Measurements from ENCODE around the gene ERCC1.
"Not testable (repeated sequence)": the region's sequence is repeated elsewhere in the genome, so short reads cannot be mapped to it uniquely, and the experiment has no call there.

Gene ERCC1

GRCh38 chr19:45408121-45408520, 15.6 kb downstream of the ERCC1 start:
- H3K27ac ChIP-seq = no peak overlapping the region
- H4K20me1 ChIP-seq = peaks cover 37% of the 10 kb centered on the region
- peak overlapping the region; percentile 94 for H3K4me2 ChIP-seq

GRCh38 chr19:45407585-45407984, 16.1 kb downstream of the ERCC1 start:
- H3K9ac ChIP-seq = peak overlapping the region; percentile 100
- not testable (repeated sequence) for H3K27ac ChIP-seq
- peaks cover 43% of the 10 kb centered on the region for H4K20me1 ChIP-seq

More at GRCh38 chr19:45408121-45408520, 15.6 kb downstream of the ERCC1 start:
- peak overlapping the region; percentile 29; the same call in 1 of the 2 replicates for H3K9ac ChIP-seq
- peaks cover 22% of the 10 kb centered on the region for H3K27me3 ChIP-seq
- peaks cover 40% of the 10 kb centered on the region for H3K36me3 ChIP-seq
- no peak overlapping the region for H3K4me3 ChIP-seq
- peaks cover 54% of the 10 kb centered on the region for H3K4me1 ChIP-seq
- H3K9me3 ChIP-seq = no peaks in the 10 kb centered on the region
- no peak for TF ChIP-seq Cebpa-rat (IDR thresholded peaks at IDR 0.05)

GRCh38 chr19:45407091-45407375, 16.7 kb downstream of the ERCC1 start:
- Histone ChIP-seq H3K9ac (peak overlapping the region; percentile 100), H3K36me3 (peaks cover 29% of the 10 kb centered on the region), H3K27ac (peak overlapping the region; percentile 100), H3K4me1 (peaks cover 49% of the 10 kb centered on the region), H3K4me3 (peak overlapping the region; percentile 93), H3K27me3 (peaks cover 33% of the 10 kb centered on the region), H4K20me1 (peaks cover 48% of the 10 kb centered on the region), H3K9me3 (no peaks in the 10 kb centered on the region), H3K4me2 (peak overlapping the region; percentile 94)
- no peak for TF ChIP-seq Cebpa-rat (IDR thresholded peaks at IDR 0.05)

More at GRCh38 chr19:45407585-45407984, 16.1 kb downstream of the ERCC1 start:
- peak overlapping the region; percentile 94 for H3K4me2 ChIP-seq
- peaks cover 34% of the 10 kb centered on the region for H3K36me3 ChIP-seq
- H3K4me1 ChIP-seq = peaks cover 49% of the 10 kb centered on the region
- peaks cover 27% of the 10 kb centered on the region for H3K27me3 ChIP-seq
- H3K9me3 ChIP-seq = not testable (repeated sequence)
- peak overlapping the region; percentile 93 for H3K4me3 ChIP-seq

GRCh38 chr19:45406226-45407090, 17.3 kb downstream of the ERCC1 start, which contains the start of gene POLR1G:
Gene POLR1G (plus strand): TSS chr19:45406644. CDS start chr19:45406697, 53 bp downstream.
- H3K4me2 ChIP-seq = peak within 1 kb of the TSS; percentile 94
- H3K4me3 ChIP-seq = peak within 1 kb of the TSS; percentile 93
- peaks cover 35% of the 10 kb centered on the region for H3K27me3 ChIP-seq
- H3K9me3 ChIP-seq = no peaks in the 10 kb centered on the region
- H3K27ac ChIP-seq = peak within 1 kb of the TSS; percentile 100
- peak within 1 kb of the TSS; percentile 100 for H3K9ac ChIP-seq
- peaks cover 26% of the 10 kb centered on the region for H3K36me3 ChIP-seq
- no peak for TF ChIP-seq Cebpa-rat (IDR thresholded peaks at IDR 0.05)
- peaks cover 54% of the 10 kb centered on the region for H4K20me1 ChIP-seq
- H3K4me1 ChIP-seq = peaks cover 49% of the 10 kb centered on the region

- no peak for TF ChIP-seq Cebpa-rat (IDR thresholded peaks at IDR 0.05)
- peak overlapping the region; percentile 94 for H3K4me2 ChIP-seq
- H3K4me3 ChIP-seq = peak overlapping the region; percentile 93
- H3K9ac ChIP-seq = peak overlapping the region; percentile 100
- peaks cover 18% of the 10 kb centered on the region for H3K36me3 ChIP-seq
- H3K27ac ChIP-seq = peak overlapping the region; percentile 100
- peaks cover 35% of the 10 kb centered on the region for H3K27me3 ChIP-seq
- H3K4me1 ChIP-seq = peaks cover 49% of the 10 kb centered on the region
- H4K20me1 ChIP-seq = peaks cover 54% of the 10 kb centered on the region
- no peaks in the 10 kb centered on the region for H3K9me3 ChIP-seq
These were observed 18.1 kb downstream of the ERCC1 start for GRCh38 chr19:45405435-45406225.

GRCh38 chr19:45404557-45405434, 18.9 kb downstream of the ERCC1 start, which contains the start of gene PPP1R13L:
Gene PPP1R13L (minus strand): TSS chr19:45405069. CDS start chr19:45398318, 6,751 bp downstream.
- H3K27ac ChIP-seq = peak within 1 kb of the TSS; percentile 100

GRCh38 chr19:45403781-45404556, 19.7 kb downstream of the ERCC1 start:
- H3K9me3 ChIP-seq = no peaks in the 10 kb centered on the region
- no peak for TF ChIP-seq Cebpa-rat (IDR thresholded peaks at IDR 0.05)
- H3K9ac ChIP-seq = no peak overlapping the region
- peaks cover 52% of the 10 kb centered on the region for H4K20me1 ChIP-seq
- peaks cover 11% of the 10 kb centered on the region for H3K36me3 ChIP-seq
- H3K4me2 ChIP-seq = peak overlapping the region; percentile 94
- H3K27ac ChIP-seq = no peak overlapping the region
- H3K27me3 ChIP-seq = peaks cover 35% of the 10 kb centered on the region
- H3K4me3 ChIP-seq = peak overlapping the region; percentile 93
- peaks cover 42% of the 10 kb centered on the region for H3K4me1 ChIP-seq

More at GRCh38 chr19:45404557-45405434, 18.9 kb downstream of the ERCC1 start, which contains the start of gene PPP1R13L:
- H3K4me2 ChIP-seq = peak within 1 kb of the TSS; percentile 94
- peak within 1 kb of the TSS; percentile 93 for H3K4me3 ChIP-seq
- peaks cover 35% of the 10 kb centered on the region for H3K27me3 ChIP-seq
- H3K4me1 ChIP-seq = peaks cover 43% of the 10 kb centered on the region
- H4K20me1 ChIP-seq = peaks cover 58% of the 10 kb centered on the region
- no peak for TF ChIP-seq Cebpa-rat (IDR thresholded peaks at IDR 0.05)
- peak within 1 kb of the TSS; percentile 100 for H3K9ac ChIP-seq
- no peaks in the 10 kb centered on the region for H3K9me3 ChIP-seq
- H3K36me3 ChIP-seq = peaks cover 17% of the 10 kb centered on the region

- H3K36me3 ChIP-seq = peaks cover 4% of the 10 kb centered on the region
- H3K4me3 ChIP-seq = no peak overlapping the region
- H3K9me3 ChIP-seq = no peaks in the 10 kb centered on the region
- peaks cover 42% of the 10 kb centered on the region for H3K4me1 ChIP-seq
- H3K27ac ChIP-seq = no peak overlapping the region
- peaks cover 46% of the 10 kb centered on the region for H4K20me1 ChIP-seq
- H3K4me2 ChIP-seq = no peak overlapping the region
- no peak overlapping the region for H3K9ac ChIP-seq
- H3K27me3 ChIP-seq = peaks cover 35% of the 10 kb centered on the region
- TF ChIP-seq Cebpa-rat (IDR thresholded peaks at IDR 0.05) = no peak
These were observed 20.4 kb downstream of the ERCC1 start for GRCh38 chr19:45403272-45403671.

Measured in BLaER1 (cell line).